PC-3 (cell line): ENCODE data around the gene MRPL57. TPM values are rescaled to one million over a fixed set of nuclear protein-coding genes. Genes with fewer than 3 reads are reported as not detected.
"Not testable (repeated sequence)": the region's sequence is repeated elsewhere in the genome, so short reads cannot be mapped to it uniquely, and the experiment has no call there.

ENCODE experiments used
- ATAC-seq: fragments of 200-7000 bp; cut with Tn5 transposase; 2 replicates; pipeline ENCODE4 v1.9.1; 2020; ENCODE audit warnings: mild to moderate bottlenecking, moderate library complexity
- BruUV-seq: library from RNA; stranded (reverse); fragments of 400-500 nt; replicated peaks from 2 replicates; lab custom pipeline; 2021; lab: Mats Ljungman, UMichigan
- CTCF ChIA-PET: fragments of 300-600 bp; sonication (Branson Sonifier 250); formaldehyde crosslinking; loops from one replicate; lab custom pipeline; 2022; ENCODE audit warnings: antibody characterized with exemption; lab: Charles Lee
- POLR2A ChIA-PET: fragments of 300-600 bp; sonication (Branson Sonifier 250); formaldehyde crosslinking; loops from one replicate; lab custom pipeline; 2022; ENCODE audit warnings: antibody characterized with exemption; ENCODE audit not compliant: unreplicated experiment; lab: Charles Lee
- DNase-seq: peaks from one replicate; pipeline ENCODE4 v3.0.0-alpha.2; 2015
- H2AFZ ChIP-seq: fragments of 300-600 bp; sonication (generic); 2 replicates; pipeline ENCODE4 v1.6.0; 2016; ENCODE audit warnings: antibody characterized with exemption, low read length
- H3F3A ChIP-seq: fragments of 300-600 bp; sonication (generic); one replicate; pipeline ENCODE4 v1.6.0; 2017; ENCODE audit warnings: antibody characterized with exemption, low read length, control low read depth, mild to moderate bottlenecking; ENCODE audit not compliant: unreplicated experiment
- H3K27ac ChIP-seq: fragments of 300-600 bp; sonication (generic); 2 replicates; pipeline ENCODE4 v1.5.1; 2016; ENCODE audit warnings: mild to moderate bottlenecking, low read length
- H3K27me3 ChIP-seq: fragments of 300-600 bp; sonication (generic); 2 replicates; pipeline ENCODE4 v1.6.1; 2016; ENCODE audit warnings: low read length, mixed read lengths
- H3K36me3 ChIP-seq: fragments of 300-600 bp; sonication (generic); 2 replicates; pipeline ENCODE4 v1.6.1; 2016; ENCODE audit warnings: low read depth, mixed run types, low read length, mixed read lengths
- H3K4me1 ChIP-seq: fragments of 300-600 bp; sonication (generic); 2 replicates; pipeline ENCODE4 v1.5.1; 2016; ENCODE audit warnings: low read length; ENCODE audit not compliant: insufficient read depth
- H3K4me2 ChIP-seq: fragments of 300-600 bp; sonication (generic); 2 replicates; pipeline ENCODE4 v1.6.0; 2016; ENCODE audit warnings: low read length
- H3K4me3 ChIP-seq: fragments of 300-600 bp; sonication (generic); 2 replicates; pipeline ENCODE4 v1.5.1; 2016; ENCODE audit warnings: mild to moderate bottlenecking, low read length, mixed read lengths
- H3K79me2 ChIP-seq: fragments of 300-600 bp; sonication (generic); 2 replicates; pipeline ENCODE4 v1.6.1; 2017; ENCODE audit warnings: low read length, mixed read lengths
- H3K9ac ChIP-seq: fragments of 300-600 bp; sonication (generic); 2 replicates; pipeline ENCODE4 v1.6.0; 2016; ENCODE audit warnings: mild to moderate bottlenecking, low read length
- H3K9me2 ChIP-seq: fragments of 300-600 bp; sonication (generic); replicated peaks from 2 replicates; pipeline ENCODE4 v1.6.1; 2016; ENCODE audit warnings: mixed run types, low read length, mixed read lengths
- H3K9me3 ChIP-seq: fragments of 300-600 bp; sonication (generic); 2 replicates; pipeline ENCODE4 v1.6.1; 2016; ENCODE audit warnings: low read length, mixed read lengths
- H4K20me1 ChIP-seq: fragments of 300-600 bp; sonication (generic); 2 replicates; pipeline ENCODE4 v1.6.1; 2016; ENCODE audit warnings: low read length, mixed read lengths
- EZH2 ChIP-seq: fragments of 300-600 bp; sonication (generic); IDR thresholded peaks from one replicate; pipeline ENCODE4 v1.6.1; 2017; ENCODE audit warnings: antibody characterized with exemption, mild to moderate bottlenecking, low read length; ENCODE audit not compliant: unreplicated experiment
- EZH2phosphoT487 ChIP-seq: fragments of 300-600 bp; sonication (generic); IDR thresholded peaks from 2 replicates; pipeline ENCODE4 v1.6.1; 2018; ENCODE audit warnings: mild to moderate bottlenecking, antibody characterized with exemption, low read length, borderline replicate concordance
- intact Hi-C: fragments of 100-400 bp; cut with micrococcal nuclease; formaldehyde crosslinking; loops from 2 replicates; pipeline ENCODE4 v1.9.0; 2023
- total RNA-seq: library from RNA; depleted of rRNA; stranded (reverse); fragments of >200 nt; gene quantifications from 2 replicates; pipeline ENCODE4 v1.2.3, GENCODE V29; 2014
- TF ChIP-seq, protein P1 (sequence below): fragments of 300-600 bp; sonication (generic); conservative IDR thresholded peaks from 2 replicates; pipeline ENCODE4 v1.5.1; 2017; ENCODE audit warnings: antibody characterized with exemption, low read depth, mild to moderate bottlenecking, low read length

The MRPL57 gene
- total RNA-seq, 1 experiment from 2014 or later: 92.3 TPM

DNA sequence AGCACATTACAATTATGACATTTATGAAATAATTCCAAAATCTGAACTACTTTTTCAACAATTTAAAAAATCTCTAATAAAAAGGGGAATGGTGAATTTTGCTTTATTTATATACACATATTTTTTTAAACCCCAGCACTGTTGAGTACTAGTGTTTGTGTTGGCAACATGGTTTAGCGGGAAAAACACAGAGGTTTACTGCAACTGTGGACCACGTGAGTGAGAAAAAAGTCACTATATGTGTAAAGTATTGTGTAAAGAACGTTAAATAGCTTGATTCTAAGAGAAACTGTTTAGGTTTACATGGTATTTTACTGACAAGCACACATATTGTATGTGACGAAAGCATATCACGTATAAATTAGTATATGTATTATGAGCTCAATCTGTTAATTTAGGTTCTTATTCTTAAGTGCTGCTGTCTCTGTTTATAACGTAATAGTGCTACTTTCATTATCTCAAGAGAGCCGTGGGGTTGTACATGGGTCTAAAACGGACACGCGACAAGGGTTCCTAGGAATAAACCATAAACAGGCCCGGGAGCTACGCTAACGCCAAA lies 723 bp upstream of the MRPL57 start:
- Histone ChIP-seq H4K20me1 (no peaks in the 10 kb centered on the region), H3F3A (no peaks in the 10 kb centered on the region), H3K27ac (peak overlapping the region; percentile 81), H3K36me3 (peaks cover 14% of the 10 kb centered on the region), H3K9me2 (no peaks in the 10 kb centered on the region), H3K27me3 (no peaks in the 10 kb centered on the region), H3K4me3 (peak overlapping the region; percentile 92), H3K79me2 (peaks cover 70% of the 10 kb centered on the region), H3K9me3 (no peaks in the 10 kb centered on the region), H3K4me2 (peak overlapping the region; percentile 100), H2AFZ (peak overlapping the region; percentile 82), H3K9ac (peak overlapping the region; percentile 99), H3K4me1 (peaks cover 17% of the 10 kb centered on the region; the same call in 1 of the 2 replicates)
- intact Hi-C loops: loop anchor here (1.0 kb wide), 1 partner anchor 160 kb away; no protein-coding TSS in a partner anchor
- POLR2A ChIA-PET: interaction anchor here (0.7 to 0.9 kb wide), 2 partner anchors 118 to 290 kb away, joined by 3 read pairs; no protein-coding TSS in a partner anchor
- TSS peak; percentile 44 for BruUV-seq
- no peak for TF ChIP-seq EZH2
- no peak for TF ChIP-seq EZH2phosphoT487
- TF ChIP-seq, protein P1, sequence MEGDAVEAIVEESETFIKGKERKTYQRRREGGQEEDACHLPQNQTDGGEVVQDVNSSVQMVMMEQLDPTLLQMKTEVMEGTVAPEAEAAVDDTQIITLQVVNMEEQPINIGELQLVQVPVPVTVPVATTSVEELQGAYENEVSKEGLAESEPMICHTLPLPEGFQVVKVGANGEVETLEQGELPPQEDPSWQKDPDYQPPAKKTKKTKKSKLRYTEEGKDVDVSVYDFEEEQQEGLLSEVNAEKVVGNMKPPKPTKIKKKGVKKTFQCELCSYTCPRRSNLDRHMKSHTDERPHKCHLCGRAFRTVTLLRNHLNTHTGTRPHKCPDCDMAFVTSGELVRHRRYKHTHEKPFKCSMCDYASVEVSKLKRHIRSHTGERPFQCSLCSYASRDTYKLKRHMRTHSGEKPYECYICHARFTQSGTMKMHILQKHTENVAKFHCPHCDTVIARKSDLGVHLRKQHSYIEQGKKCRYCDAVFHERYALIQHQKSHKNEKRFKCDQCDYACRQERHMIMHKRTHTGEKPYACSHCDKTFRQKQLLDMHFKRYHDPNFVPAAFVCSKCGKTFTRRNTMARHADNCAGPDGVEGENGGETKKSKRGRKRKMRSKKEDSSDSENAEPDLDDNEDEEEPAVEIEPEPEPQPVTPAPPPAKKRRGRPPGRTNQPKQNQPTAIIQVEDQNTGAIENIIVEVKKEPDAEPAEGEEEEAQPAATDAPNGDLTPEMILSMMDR: no peak
- DNase-seq (no peak), ATAC-seq (no peak)
- CTCF ChIA-PET: no interaction called here

- Histone ChIP-seq H3K4me3 (peak overlapping the region; percentile 92), H3K27ac (peak overlapping the region; percentile 81), H4K20me1 (no peaks in the 10 kb centered on the region), H3K79me2 (peaks cover 60% of the 10 kb centered on the region), H3K36me3 (peaks cover 4% of the 10 kb centered on the region), H3K4me1 (peaks cover 17% of the 10 kb centered on the region; the same call in 1 of the 2 replicates), H3K9ac (peak overlapping the region; percentile 99), H3K9me2 (no peaks in the 10 kb centered on the region), H3K4me2 (peak overlapping the region; percentile 100), H3K9me3 (no peaks in the 10 kb centered on the region), H3K27me3 (no peaks in the 10 kb centered on the region), H3F3A (no peaks in the 10 kb centered on the region), H2AFZ (peak overlapping the region; percentile 82)
- ChIA-PET POLR2A (interaction anchor here (0.6 to 1.9 kb wide), 3 partner anchors 158 to 533 kb away, joined by 3 to 7 read pairs (median 6); no protein-coding TSS in a partner anchor), CTCF (no interaction called here)
- DNase-seq (no peak), ATAC-seq (peak; percentile 5)
- intact Hi-C loops: loop anchor here (1.0 kb wide), 1 partner anchor 162 kb away; no protein-coding TSS in a partner anchor
- no peak for TF ChIP-seq EZH2phosphoT487
- no peak for TF ChIP-seq EZH2
- TF ChIP-seq, protein P1: no peak
- TSS peak; percentile 80 for BruUV-seq
These were observed 475 bp downstream of the MRPL57 start for GRCh38 chr13:21176982-21177284.

DNA sequence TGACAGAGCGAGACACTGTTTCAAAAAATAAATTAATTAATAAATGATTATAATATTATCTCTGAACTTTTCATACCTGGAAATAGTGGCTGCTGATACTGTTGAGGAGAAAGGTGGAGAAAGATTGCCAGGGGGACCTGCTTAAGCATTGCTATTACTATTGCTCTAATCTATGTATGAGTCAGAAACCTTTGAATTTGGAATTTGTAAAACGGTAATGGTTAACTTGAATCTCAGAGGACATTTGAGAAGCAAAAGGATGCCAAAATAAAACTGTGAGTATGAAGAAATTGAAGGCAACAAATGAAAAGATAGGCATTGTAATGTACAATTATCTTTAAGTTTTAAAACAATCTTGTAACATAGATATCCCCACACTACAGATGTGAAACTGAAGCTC lies 5.2 kb downstream of the MRPL57 start:
- Histone ChIP-seq H3F3A (no peaks in the 10 kb centered on the region), H2AFZ (no peak overlapping the region), H3K9me2 (no peaks in the 10 kb centered on the region), H3K36me3 (no peaks in the 10 kb centered on the region; the same call in 1 of the 2 replicates), H3K4me3 (no peak overlapping the region), H3K4me2 (no peak overlapping the region), H3K9me3 (no peaks in the 10 kb centered on the region), H3K27me3 (no peaks in the 10 kb centered on the region), H3K4me1 (peaks cover 8% of the 10 kb centered on the region; the same call in 1 of the 2 replicates), H3K27ac (no peak overlapping the region), H4K20me1 (no peaks in the 10 kb centered on the region), H3K79me2 (peaks cover 17% of the 10 kb centered on the region), H3K9ac (no peak overlapping the region)
- ATAC-seq: no peak
- ChIA-PET CTCF (no interaction called here), POLR2A (no interaction called here)
- intact Hi-C loops: no loop called here
- BruUV-seq: no TSS peak
- DNase-seq: no peak
- TF ChIP-seq, protein P1: no peak
- TF ChIP-seq EZH2: no peak
- no peak for TF ChIP-seq EZH2phosphoT487

DNA sequence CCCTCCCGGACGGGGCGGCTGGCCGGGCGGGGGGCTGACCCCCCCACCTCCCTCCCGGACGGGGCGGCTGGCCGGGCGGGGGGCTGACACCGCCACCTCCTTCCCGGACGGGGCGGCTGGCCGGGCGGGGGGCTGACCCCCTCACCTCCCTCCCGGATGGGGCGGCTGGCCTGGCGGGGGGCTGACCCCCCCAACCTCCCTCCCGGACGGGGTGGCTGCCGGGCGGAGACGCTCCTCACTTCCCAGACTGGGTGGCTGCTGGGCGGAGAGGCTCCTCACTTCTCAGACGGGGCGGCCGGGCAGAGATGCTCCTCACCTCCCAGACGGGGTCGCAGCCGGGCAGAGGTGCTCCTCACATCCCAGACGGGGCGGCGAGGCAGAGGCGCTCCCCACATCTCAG lies 10.0 kb downstream of the MRPL57 start:
- H3K36me3 ChIP-seq, H3K9ac ChIP-seq, H3K27ac ChIP-seq, H3F3A ChIP-seq, intact Hi-C loops, BruUV-seq, H3K27me3 ChIP-seq, H3K9me2 ChIP-seq, H4K20me1 ChIP-seq, CTCF ChIA-PET, H3K4me3 ChIP-seq, H3K79me2 ChIP-seq, ATAC-seq, H3K4me2 ChIP-seq, H2AFZ ChIP-seq, H3K4me1 ChIP-seq, H3K9me3 ChIP-seq, POLR2A ChIA-PET, DNase-seq: not testable (repeated sequence)
